Caki2 (cell line): ENCODE results near the gene E2F3. TPM values are rescaled to one million over a fixed set of nuclear protein-coding genes. Genes with fewer than 3 reads are reported as not detected.

ENCODE experiments used
- DNase-seq: peaks from one replicate; pipeline ENCODE4 v3.0.0-alpha.2; 2015; ENCODE audit warnings: low read depth
- in situ Hi-C: cut with HindIII; loops from 2 replicates; pipeline ENCODE4 v1.10.0; 2016; ENCODE audit warnings: low sequenced_read_pairs, low pct_unique_long_range_greater_than_20kb, mixed read lengths
- total RNA-seq: library from RNA; depleted of rRNA; stranded (reverse); fragments of >200 nt; shearing (Covaris generic); gene quantifications from 2 replicates; pipeline ENCODE4 v1.2.3, GENCODE V29; 2014; ENCODE audit warnings: low replicate concordance

The E2F3 gene
- total RNA-seq, 1 experiment from 2014 or later: 10.5 TPM

- in situ Hi-C loops: no loop called here
- no peak for DNase-seq
These were observed 15.1 kb downstream of the E2F3 start for GRCh38 chr6:20416567-20417345.

- DNase-seq: no peak
- in situ Hi-C loops: no loop called here
These were observed 16.1 kb downstream of the E2F3 start for GRCh38 chr6:20417819-20418218.

GRCh38 chr6:20426177-20427082, 24.8 kb downstream of the E2F3 start:
- in situ Hi-C loops: no loop called here
- DNase-seq: peak; percentile 28

DNA sequence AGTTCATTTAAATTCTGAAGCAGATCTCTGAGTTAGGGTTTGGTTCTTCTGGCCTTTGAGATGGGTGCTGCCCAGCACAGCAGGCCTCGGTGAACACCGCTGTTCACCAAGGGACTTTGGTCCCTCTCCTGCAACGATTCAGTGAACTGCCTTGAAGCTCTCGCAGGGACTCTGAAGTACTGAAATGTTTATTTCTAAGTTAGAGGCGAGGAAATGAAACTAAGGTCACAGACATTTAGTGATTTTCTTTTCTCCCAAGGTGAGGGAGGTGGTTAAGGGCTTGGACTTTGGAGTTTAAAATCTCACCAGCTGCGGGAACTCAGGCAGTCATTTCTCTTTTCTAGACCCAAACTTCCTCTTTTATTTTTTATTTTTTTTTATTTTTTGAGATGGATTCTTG, 26.2 kb downstream of the E2F3 start:
- in situ Hi-C loops: no loop called here
- DNase-seq: no peak

DNA sequence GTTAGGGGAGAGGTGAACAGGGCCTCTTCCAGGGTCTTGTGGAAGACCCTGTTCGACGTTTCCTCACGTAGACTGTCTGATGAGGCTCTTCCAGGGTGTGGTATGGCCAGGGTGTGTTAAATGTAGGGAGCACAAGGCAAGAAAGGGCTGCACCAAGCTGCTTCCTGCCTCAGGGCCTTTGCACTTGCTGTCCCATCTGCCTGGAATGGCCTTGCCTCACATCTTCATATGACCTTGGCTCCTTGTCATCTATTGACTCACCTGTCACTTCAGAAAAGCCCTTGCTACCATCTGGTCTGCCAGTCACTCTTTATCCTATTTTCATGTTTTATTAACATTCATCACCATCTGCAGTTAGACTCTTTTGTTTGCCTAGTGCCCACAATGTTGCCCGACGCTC, 31.0 kb downstream of the E2F3 start:
- in situ Hi-C loops: no loop called here
- no peak for DNase-seq

DNA sequence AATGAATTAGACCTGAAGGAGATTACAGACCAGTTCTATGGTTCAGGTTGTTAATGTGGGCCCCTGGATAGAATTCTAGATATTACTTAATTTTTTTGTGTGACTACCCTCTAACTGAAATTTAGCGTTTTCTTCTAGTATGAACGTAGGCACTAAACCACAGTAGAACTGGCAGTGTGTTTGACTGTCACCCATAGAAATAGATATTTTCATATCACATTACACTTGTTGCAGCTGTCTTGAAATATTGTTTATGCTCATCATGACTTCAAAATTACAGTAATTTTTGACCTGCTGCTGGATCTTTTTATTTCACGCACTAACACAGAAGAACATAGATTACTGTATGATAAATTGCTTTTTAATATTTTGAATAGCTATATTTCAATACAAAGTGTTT, 31.6 kb downstream of the E2F3 start:
- in situ Hi-C loops: no loop called here
- no peak for DNase-seq

GRCh38 chr6:20433929-20434328, 32.2 kb downstream of the E2F3 start:
- in situ Hi-C loops: no loop called here

GRCh38 chr6:20434766-20435165, 33.1 kb downstream of the E2F3 start:
- no peak for DNase-seq
- in situ Hi-C loops: no loop called here

More at GRCh38 chr6:20433929-20434328, 32.2 kb downstream of the E2F3 start:
- DNase-seq: no peak

GRCh38 chr6:20436719-20437118, 35.0 kb downstream of the E2F3 start:
- no peak for DNase-seq
- in situ Hi-C loops: no loop called here

- DNase-seq: no peak
These were observed 36.0 kb downstream of the E2F3 start for GRCh38 chr6:20437639-20438038.

DNA sequence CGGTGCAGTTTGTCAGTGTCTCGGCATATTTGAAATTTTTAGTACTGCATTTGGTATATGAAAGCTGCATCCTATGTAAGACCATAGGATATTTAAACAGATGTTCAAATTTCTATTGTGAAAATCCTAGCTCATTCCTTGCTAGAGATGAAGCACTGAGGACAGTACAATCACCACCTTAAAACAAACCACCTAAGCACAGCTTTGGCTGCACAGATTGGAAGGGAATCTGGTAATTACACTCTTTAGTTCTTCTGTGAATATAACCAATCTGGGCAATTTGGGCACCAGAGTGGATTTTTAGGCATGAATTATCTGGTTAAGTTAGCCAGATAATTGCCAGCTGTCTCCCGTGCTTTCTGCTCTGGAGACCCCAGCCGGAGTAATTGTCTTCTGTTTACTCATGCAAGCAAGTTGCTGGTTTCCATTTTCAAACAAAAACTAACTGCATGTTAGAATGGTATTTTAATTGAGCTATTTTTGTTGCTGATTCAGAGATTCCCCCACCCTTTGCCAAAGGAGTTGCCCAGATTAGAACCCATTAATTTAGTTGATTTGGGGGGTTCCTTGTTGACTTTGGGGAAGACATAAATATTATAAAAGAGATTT, 36.9 kb downstream of the E2F3 start:
- no peak for DNase-seq
- in situ Hi-C loops: no loop called here

More at GRCh38 chr6:20437639-20438038, 36.0 kb downstream of the E2F3 start:
- in situ Hi-C loops: no loop called here

- in situ Hi-C loops: no loop called here
- DNase-seq: no peak
These were observed 37.9 kb downstream of the E2F3 start for GRCh38 chr6:20439558-20439957.

- DNase-seq: no peak
- in situ Hi-C loops: no loop called here
These were observed 38.6 kb downstream of the E2F3 start for GRCh38 chr6:20440296-20440695.

- in situ Hi-C loops: no loop called here
- no peak for DNase-seq
These were observed 39.6 kb downstream of the E2F3 start for GRCh38 chr6:20441236-20441635.

GRCh38 chr6:20441921-20442320, 40.2 kb downstream of the E2F3 start:
- in situ Hi-C loops: no loop called here

GRCh38 chr6:20444786-20445271, 43.1 kb downstream of the E2F3 start:
- in situ Hi-C loops: no loop called here
- DNase-seq: peak; percentile 21

More at GRCh38 chr6:20441921-20442320, 40.2 kb downstream of the E2F3 start:
- no peak for DNase-seq

DNA sequence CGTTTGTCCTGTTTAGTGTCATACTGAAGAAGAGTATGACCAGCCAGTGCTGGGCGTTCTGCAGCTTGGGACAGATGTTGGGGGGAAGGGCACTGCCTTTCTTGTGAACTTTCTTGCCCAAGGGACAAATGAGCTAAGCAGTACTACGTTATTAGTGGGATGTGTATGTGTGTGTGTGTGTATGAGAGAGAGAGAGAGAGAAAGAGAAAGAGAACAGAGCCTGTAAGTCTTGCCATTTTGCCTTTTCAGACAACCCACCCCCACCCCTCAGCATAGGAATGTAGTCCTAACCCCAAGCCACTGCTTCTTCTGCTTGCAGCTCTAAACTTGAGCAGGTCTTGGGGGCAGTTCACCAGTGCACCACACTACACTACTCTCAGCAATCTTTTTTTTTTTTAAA, 45.5 kb downstream of the E2F3 start:
- in situ Hi-C loops: no loop called here
- DNase-seq: no peak

- DNase-seq: no peak
- in situ Hi-C loops: no loop called here
These were observed 46.0 kb downstream of the E2F3 start for GRCh38 chr6:20447581-20448132.
